Measurements from ENCODE around the gene EXOC3. TPM values are rescaled to one million over a fixed set of nuclear protein-coding genes. Genes with fewer than 3 reads are reported as not detected.

EXOC3 gene
- total RNA-seq, 1 donor from 2014 or later: 59.5 TPM

DNA sequence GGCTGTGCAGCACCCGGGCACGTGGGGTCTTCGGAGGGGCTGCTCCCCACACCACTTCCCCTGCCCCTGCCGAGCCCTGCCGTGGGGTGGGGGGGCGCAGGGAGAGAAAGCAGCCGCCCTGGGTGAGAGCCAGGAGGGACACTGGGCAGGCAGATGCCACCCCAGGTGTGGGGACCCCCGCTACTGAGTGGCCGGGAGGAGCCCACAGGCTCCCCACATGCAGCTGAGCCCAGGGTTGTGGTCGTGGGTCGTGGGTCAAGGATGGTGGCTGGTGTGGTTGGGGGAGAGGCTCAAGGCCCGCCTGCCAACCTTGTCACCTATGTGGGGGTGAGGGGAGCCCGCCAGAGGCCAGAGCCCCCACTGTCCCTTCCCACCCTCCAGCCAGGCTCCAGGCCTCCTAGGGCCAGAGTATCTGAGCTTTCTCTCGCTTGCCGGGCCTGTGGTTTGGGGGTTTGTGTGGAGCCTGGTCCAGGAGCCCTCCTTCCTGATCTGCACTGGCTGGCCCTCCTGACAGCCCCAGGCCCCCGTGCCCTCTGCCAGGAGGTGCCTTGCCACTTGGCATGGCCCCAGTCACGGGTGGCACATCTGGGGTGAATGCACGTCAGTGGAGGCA lies 35.5 kb downstream of the EXOC3 start:
- intact Hi-C loops (cut with DNase I): no loop called here
- Histone ChIP-seq H3K4me1 (peaks cover 7% of the 10 kb centered on the region), H3K4me3 (no peak overlapping the region), H3K27ac (no peak overlapping the region), H3K36me3 (no peaks in the 10 kb centered on the region), H3K9me3 (no peaks in the 10 kb centered on the region), H3K27me3 (peaks cover 54% of the 10 kb centered on the region)
- ATAC-seq (no peak), DNase-seq (no peak)
- TF ChIP-seq CTCF (IDR thresholded peaks at IDR 0.05): no peak

- no peak for ATAC-seq
These were observed 36.1 kb downstream of the EXOC3 start for GRCh38 chr5:478982-479535.

DNA sequence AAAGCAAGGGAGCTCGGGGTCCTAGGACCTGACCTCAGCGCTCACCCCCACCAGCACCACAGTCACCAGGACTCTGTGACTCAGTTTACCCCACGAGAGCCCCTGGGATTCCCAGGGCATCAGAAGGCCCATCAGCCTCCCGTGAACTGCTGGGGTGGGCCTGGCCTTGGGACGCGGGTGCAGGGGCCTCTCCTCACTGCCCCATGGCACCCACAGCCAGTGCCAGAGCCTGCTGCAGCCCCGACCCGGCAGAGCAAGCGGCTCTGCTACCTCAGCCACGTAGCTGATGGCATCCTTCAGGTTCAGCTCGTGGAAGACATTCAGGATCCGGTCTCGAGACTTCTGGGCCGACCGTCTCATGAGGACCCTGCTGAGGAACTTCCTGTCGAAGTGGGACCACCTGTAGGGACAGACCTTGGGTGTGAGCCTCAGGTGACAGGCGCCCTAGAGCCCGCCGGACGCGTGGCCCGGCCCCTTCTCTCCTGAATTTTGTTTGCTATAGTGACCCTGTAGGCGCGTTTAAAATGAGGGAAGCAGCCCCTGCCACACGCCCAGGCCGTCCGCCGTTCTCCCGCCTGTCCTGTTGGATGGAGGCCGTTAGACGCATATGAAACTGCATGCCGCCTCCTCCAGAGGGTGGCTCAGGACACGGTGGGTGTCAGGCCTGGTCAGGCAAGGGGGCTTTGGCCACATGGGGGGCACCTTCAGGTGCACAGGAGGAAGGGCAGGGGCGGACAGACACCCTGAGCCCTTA lies 36.8 kb downstream of the EXOC3 start:
- H3K4me3 ChIP-seq: no peak overlapping the region
- H3K27ac ChIP-seq: no peak overlapping the region
- intact Hi-C loops (cut with DNase I): no loop called here
- DNase-seq: no peak
- no peak for ATAC-seq
- peaks cover 63% of the 10 kb centered on the region for H3K27me3 ChIP-seq
- H3K4me1 ChIP-seq: peaks cover 6% of the 10 kb centered on the region
- no peaks in the 10 kb centered on the region for H3K36me3 ChIP-seq
- no peaks in the 10 kb centered on the region for H3K9me3 ChIP-seq
- no peak for TF ChIP-seq CTCF (IDR thresholded peaks at IDR 0.05)

More at GRCh38 chr5:478982-479535, 36.1 kb downstream of the EXOC3 start:
- Histone ChIP-seq H3K4me1 (peaks cover 7% of the 10 kb centered on the region), H3K27ac (no peak overlapping the region), H3K4me3 (no peak overlapping the region), H3K9me3 (no peaks in the 10 kb centered on the region), H3K27me3 (peaks cover 58% of the 10 kb centered on the region), H3K36me3 (no peaks in the 10 kb centered on the region)
- intact Hi-C loops (cut with DNase I): no loop called here
- TF ChIP-seq CTCF (IDR thresholded peaks at IDR 0.05): no peak
- no peak for DNase-seq

DNA sequence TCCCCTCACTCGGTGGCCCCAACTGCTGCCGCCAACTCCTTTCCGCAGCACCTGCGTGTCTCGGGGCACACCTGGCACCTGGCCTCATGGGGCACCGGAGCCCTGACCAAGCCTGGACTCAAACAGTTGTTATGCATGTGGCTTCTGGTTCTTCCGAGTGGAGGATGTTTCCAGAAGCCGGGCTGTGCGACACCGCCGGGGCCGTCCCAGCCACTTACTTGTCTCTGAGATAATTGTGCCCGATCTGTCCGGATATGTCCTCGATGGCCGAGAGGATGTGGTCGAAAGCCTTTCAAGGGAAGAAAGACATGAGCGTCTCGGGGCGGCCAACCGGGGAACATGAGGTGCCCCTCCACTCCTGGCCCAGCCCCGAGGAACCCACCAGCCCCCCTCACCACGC lies 38.4 kb downstream of the EXOC3 start:
- Histone ChIP-seq H3K4me1 (peaks cover 7% of the 10 kb centered on the region), H3K27ac (no peak overlapping the region), H3K27me3 (peaks cover 68% of the 10 kb centered on the region), H3K36me3 (no peaks in the 10 kb centered on the region), H3K4me3 (no peak overlapping the region), H3K9me3 (no peaks in the 10 kb centered on the region)
- TF ChIP-seq CTCF (IDR thresholded peaks at IDR 0.05): no peak
- DNase-seq (no peak), ATAC-seq (no peak)
- intact Hi-C loops (cut with DNase I): no loop called here

DNA sequence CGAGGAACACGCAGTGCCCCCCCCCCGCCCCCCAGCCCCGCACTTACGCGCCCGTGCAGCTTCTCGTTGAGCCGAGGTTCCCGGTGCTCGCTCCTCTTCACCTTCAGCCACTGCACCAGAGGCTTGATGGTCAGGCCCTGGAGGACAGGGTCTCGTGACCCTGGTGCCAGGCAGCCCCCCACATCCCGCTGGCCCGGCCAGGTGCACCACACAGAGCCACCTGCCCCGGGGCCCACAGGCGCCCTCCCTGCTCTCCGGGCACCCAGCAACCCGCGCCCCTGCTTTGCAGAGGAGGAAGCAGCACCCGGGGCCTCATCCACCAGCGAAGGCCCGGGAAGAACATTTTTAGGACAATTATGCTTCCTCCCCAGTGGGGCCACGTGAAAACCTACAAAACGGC lies 39.0 kb downstream of the EXOC3 start:
- Histone ChIP-seq H3K27ac (no peak overlapping the region), H3K27me3 (peaks cover 61% of the 10 kb centered on the region), H3K9me3 (no peaks in the 10 kb centered on the region), H3K36me3 (no peaks in the 10 kb centered on the region), H3K4me3 (no peak overlapping the region), H3K4me1 (peaks cover 7% of the 10 kb centered on the region)
- ATAC-seq (no peak), DNase-seq (no peak)
- intact Hi-C loops (cut with DNase I): no loop called here
- no peak for TF ChIP-seq CTCF (IDR thresholded peaks at IDR 0.05)

Data from upper lobe of right lung (tissue), 1 donor.